ENCODE measurements around the gene AKR1C4.
"Not testable (repeated sequence)": the region's sequence is repeated elsewhere in the genome, so short reads cannot be mapped to it uniquely, and the experiment has no call there.

The AKR1C4 gene

GRCh38 chr10:5206799-5207198 is 10.2 kb downstream of the AKR1C4 start:
- no peak for TF ChIP-seq CTCF (IDR thresholded peaks at IDR 0.05; ENCODE audit: low read depth, low read length)
- H3K4me3 ChIP-seq (ENCODE audit: low read depth, low read length): no peak overlapping the region

- H3K4me3 ChIP-seq (ENCODE audit: low read depth, low read length): not testable (repeated sequence)
Measured at GRCh38 chr10:5209776-5210175, 13.1 kb downstream of the AKR1C4 start.

GRCh38 chr10:5210261-5210660 is 13.6 kb downstream of the AKR1C4 start:
- H3K4me3 ChIP-seq (ENCODE audit: low read depth, low read length): not testable (repeated sequence)

- TF ChIP-seq CTCF (IDR thresholded peaks at IDR 0.05; ENCODE audit: low read depth, low read length): no peak
- no peak overlapping the region for H3K4me3 ChIP-seq (ENCODE audit: low read depth, low read length)
Measured at GRCh38 chr10:5211696-5212536, 15.3 kb downstream of the AKR1C4 start.

GRCh38 chr10:5216801-5217200 is 20.2 kb downstream of the AKR1C4 start:
- H3K4me3 ChIP-seq (ENCODE audit: low read depth, low read length): no peak overlapping the region
- TF ChIP-seq CTCF (IDR thresholded peaks at IDR 0.05; ENCODE audit: low read depth, low read length): no peak

- no peak for TF ChIP-seq CTCF (IDR thresholded peaks at IDR 0.05; ENCODE audit: low read depth, low read length)
- no peak overlapping the region for H3K4me3 ChIP-seq (ENCODE audit: low read depth, low read length)
Measured at GRCh38 chr10:5219262-5219661, 22.6 kb downstream of the AKR1C4 start.

- not testable (repeated sequence) for H3K4me3 ChIP-seq (ENCODE audit: low read depth, low read length)
Measured at GRCh38 chr10:5222942-5223341, 26.3 kb downstream of the AKR1C4 start.

GRCh38 chr10:5229019-5229418 is 32.4 kb downstream of the AKR1C4 start:
- no peak overlapping the region for H3K4me3 ChIP-seq (ENCODE audit: low read depth, low read length)
- TF ChIP-seq CTCF (IDR thresholded peaks at IDR 0.05; ENCODE audit: low read depth, low read length): no peak

GRCh38 chr10:5233324-5233723 is 36.7 kb downstream of the AKR1C4 start:
- no peak overlapping the region for H3K4me3 ChIP-seq (ENCODE audit: low read depth, low read length)
- TF ChIP-seq CTCF (IDR thresholded peaks at IDR 0.05; ENCODE audit: low read depth, low read length): no peak
